Hepatocyte (in vitro differentiated cells): Measurements from ENCODE around the gene VWA8. TPM values are rescaled to one million over a fixed set of nuclear protein-coding genes. Genes with fewer than 3 reads are reported as not detected.
A peak's percentile ranks its signal among the peaks of the same experiment; 100 is the strongest.

Source experiments
- DNase-seq: peaks from one replicate; pipeline ENCODE4 v3.0.0-alpha.2; 2016; ENCODE audit warnings: low spot score
- H2AFZ ChIP-seq: fragments of 200-600 bp; sonication (generic); 2 replicates; pipeline ENCODE4 v1.6.0; 2016; ENCODE audit warnings: antibody characterized with exemption, mild to moderate bottlenecking
- H3K27ac ChIP-seq: fragments of 200-600 bp; sonication (generic); 2 replicates; pipeline ENCODE4 v1.5.1; 2016; ENCODE audit warnings: mild to moderate bottlenecking
- H3K27me3 ChIP-seq: fragments of 200-600 bp; sonication (generic); 2 replicates; pipeline ENCODE4 v1.6.1; 2016
- H3K36me3 ChIP-seq: fragments of 200-600 bp; sonication (generic); replicated peaks from 2 replicates; pipeline ENCODE4 v1.5.1; 2016; ENCODE audit warnings: low read depth; ENCODE audit not compliant: insufficient read depth
- H3K4me1 ChIP-seq: fragments of 200-600 bp; sonication (generic); 2 replicates; pipeline ENCODE4 v1.5.1; 2016; ENCODE audit warnings: mild to moderate bottlenecking, moderate library complexity; ENCODE audit not compliant: insufficient read depth
- H3K4me2 ChIP-seq: fragments of 200-600 bp; sonication (generic); 2 replicates; pipeline ENCODE4 v1.6.0; 2016
- H3K4me3 ChIP-seq: fragments of 200-600 bp; sonication (generic); 2 replicates; pipeline ENCODE4 v1.5.1; 2016; ENCODE audit warnings: mild to moderate bottlenecking
- H3K79me2 ChIP-seq: fragments of 200-600 bp; sonication (generic); 2 replicates; pipeline ENCODE4 v1.6.0; 2017; ENCODE audit warnings: mild to moderate bottlenecking
- H3K9me2 ChIP-seq: fragments of 200-600 bp; sonication (generic); replicated peaks from 2 replicates; pipeline ENCODE4 v1.6.0; 2017; ENCODE audit warnings: mild to moderate bottlenecking; ENCODE audit not compliant: insufficient read depth
- H3K9me3 ChIP-seq: fragments of 200-600 bp; sonication (generic); 2 replicates; pipeline ENCODE4 v1.5.1; 2016; ENCODE audit warnings: low read depth, mild to moderate bottlenecking
- H4K20me1 ChIP-seq: fragments of 200-600 bp; sonication (generic); 2 replicates; pipeline ENCODE4 v1.6.0; 2016; ENCODE audit warnings: mild to moderate bottlenecking; ENCODE audit not compliant: insufficient read depth, poor library complexity, severe bottlenecking
- EZH2 ChIP-seq: fragments of 200-600 bp; sonication (generic); IDR thresholded peaks from 2 replicates; pipeline ENCODE4 v1.6.1; 2016; ENCODE audit warnings: antibody characterized with exemption, mild to moderate bottlenecking, borderline replicate concordance
- EZH2phosphoT487 ChIP-seq: fragments of 200-600 bp; sonication (generic); IDR thresholded peaks from one replicate; pipeline ENCODE4 v1.6.1; 2018; ENCODE audit warnings: antibody characterized with exemption, mild to moderate bottlenecking, low read depth, moderate library complexity; ENCODE audit not compliant: unreplicated experiment, severe bottlenecking
- WGBS: methylation state at CpG from one replicate; pipeline ENCODE4 v1.1.6; 2016; ENCODE audit warnings: low lambda C conversion rate; ENCODE audit errors: missing lambda C conversion rate; 5-methylcytosine and 5-hydroxymethylcytosine counted together
- polyA plus RNA-seq: library from polyadenylated mRNA; unstranded; fragments of >200 nt; fragmentation: Nextera tagmentation; extraction: Ambion mirVana; gene quantifications from 2 replicates; pipeline ENCODE4 v1.2.1, GENCODE V29; 2016
- total RNA-seq: library from RNA; depleted of rRNA; stranded (reverse); fragments of >200 nt; gene quantifications from 2 replicates; pipeline ENCODE4 v1.2.3, GENCODE V29; 2014
- TF ChIP-seq, protein P1 (sequence below): fragments of 200-600 bp; sonication (generic); IDR thresholded peaks from 2 replicates; pipeline ENCODE4 v1.5.1; 2016; ENCODE audit warnings: antibody characterized with exemption, mild to moderate bottlenecking; ENCODE audit not compliant: poor library complexity

The VWA8 gene
- total and polyA plus RNA-seq, 2 experiments from 2014 or later = 4.9 to 19.5 TPM

DNA sequence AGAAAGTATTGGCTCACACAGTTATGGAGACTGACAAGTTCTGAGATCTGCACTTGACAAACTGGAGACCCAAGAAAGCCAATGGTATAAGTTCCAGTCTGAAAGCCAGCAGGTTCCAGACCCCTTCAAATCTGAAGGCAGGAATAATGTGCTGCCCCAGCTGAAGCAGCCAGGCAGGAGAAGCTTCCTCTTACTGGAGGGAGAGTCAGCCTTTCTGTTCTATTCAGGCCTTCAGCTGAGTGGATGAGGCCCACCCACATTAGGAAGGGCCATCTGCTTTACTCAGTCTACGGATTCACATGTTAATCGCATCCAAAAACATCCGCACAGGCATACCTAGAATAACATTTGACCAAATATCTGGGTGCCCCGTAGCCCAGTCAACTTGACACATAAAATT, 8.2 kb upstream of the VWA8 start:
- H3K4me3 ChIP-seq = no peak overlapping the region
- no peaks in the 10 kb centered on the region for H3K36me3 ChIP-seq
- no peak overlapping the region for H2AFZ ChIP-seq
- TF ChIP-seq, protein P1, sequence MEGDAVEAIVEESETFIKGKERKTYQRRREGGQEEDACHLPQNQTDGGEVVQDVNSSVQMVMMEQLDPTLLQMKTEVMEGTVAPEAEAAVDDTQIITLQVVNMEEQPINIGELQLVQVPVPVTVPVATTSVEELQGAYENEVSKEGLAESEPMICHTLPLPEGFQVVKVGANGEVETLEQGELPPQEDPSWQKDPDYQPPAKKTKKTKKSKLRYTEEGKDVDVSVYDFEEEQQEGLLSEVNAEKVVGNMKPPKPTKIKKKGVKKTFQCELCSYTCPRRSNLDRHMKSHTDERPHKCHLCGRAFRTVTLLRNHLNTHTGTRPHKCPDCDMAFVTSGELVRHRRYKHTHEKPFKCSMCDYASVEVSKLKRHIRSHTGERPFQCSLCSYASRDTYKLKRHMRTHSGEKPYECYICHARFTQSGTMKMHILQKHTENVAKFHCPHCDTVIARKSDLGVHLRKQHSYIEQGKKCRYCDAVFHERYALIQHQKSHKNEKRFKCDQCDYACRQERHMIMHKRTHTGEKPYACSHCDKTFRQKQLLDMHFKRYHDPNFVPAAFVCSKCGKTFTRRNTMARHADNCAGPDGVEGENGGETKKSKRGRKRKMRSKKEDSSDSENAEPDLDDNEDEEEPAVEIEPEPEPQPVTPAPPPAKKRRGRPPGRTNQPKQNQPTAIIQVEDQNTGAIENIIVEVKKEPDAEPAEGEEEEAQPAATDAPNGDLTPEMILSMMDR = no peak
- TF ChIP-seq EZH2 (no peak), EZH2phosphoT487 (no peak)
- no peaks in the 10 kb centered on the region for H3K9me3 ChIP-seq
- no peaks in the 10 kb centered on the region for H3K9me2 ChIP-seq
- H3K4me2 ChIP-seq = no peak overlapping the region
- H4K20me1 ChIP-seq = no peaks in the 10 kb centered on the region
- H3K79me2 ChIP-seq = no peaks in the 10 kb centered on the region
- WGBS = 83% methylated on average over 4 of the region's 4 CpGs
- H3K4me1 ChIP-seq = no peaks in the 10 kb centered on the region
- no peaks in the 10 kb centered on the region for H3K27me3 ChIP-seq
- no peak for DNase-seq
- H3K27ac ChIP-seq = no peak overlapping the region

DNA sequence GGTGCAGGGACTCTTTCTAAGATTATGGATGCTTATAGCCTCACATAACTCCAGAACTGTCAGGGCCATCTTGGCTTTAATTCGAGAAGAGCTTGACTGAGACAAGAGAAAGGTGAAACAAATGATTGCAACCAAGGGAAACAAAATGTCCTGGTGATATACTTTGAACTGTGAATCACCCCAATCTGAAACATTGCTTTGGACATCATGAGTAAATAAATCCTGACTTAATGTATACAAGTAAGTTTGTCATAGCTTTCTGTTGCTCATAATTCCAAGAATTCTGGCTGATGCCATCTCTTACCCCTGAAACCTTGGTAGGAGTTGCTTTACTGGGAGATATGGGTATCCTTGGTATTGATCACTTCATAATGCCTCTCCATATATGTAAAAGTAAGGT, 5.8 kb upstream of the VWA8 start:
- WGBS = 92% methylated on average over 1 of the region's 1 CpG
- no peaks in the 10 kb centered on the region for H3K9me2 ChIP-seq
- TF ChIP-seq, protein P1 = no peak
- TF ChIP-seq EZH2 = no peak
- no peak for TF ChIP-seq EZH2phosphoT487
- no peaks in the 10 kb centered on the region for H3K79me2 ChIP-seq
- H3K36me3 ChIP-seq = no peaks in the 10 kb centered on the region
- no peaks in the 10 kb centered on the region for H3K4me1 ChIP-seq
- H3K27me3 ChIP-seq = no peaks in the 10 kb centered on the region
- no peak overlapping the region for H2AFZ ChIP-seq
- no peak overlapping the region for H3K4me3 ChIP-seq
- H3K9me3 ChIP-seq = no peaks in the 10 kb centered on the region
- H4K20me1 ChIP-seq = no peaks in the 10 kb centered on the region
- no peak overlapping the region for H3K4me2 ChIP-seq
- H3K27ac ChIP-seq = no peak overlapping the region
- no peak for DNase-seq

DNA sequence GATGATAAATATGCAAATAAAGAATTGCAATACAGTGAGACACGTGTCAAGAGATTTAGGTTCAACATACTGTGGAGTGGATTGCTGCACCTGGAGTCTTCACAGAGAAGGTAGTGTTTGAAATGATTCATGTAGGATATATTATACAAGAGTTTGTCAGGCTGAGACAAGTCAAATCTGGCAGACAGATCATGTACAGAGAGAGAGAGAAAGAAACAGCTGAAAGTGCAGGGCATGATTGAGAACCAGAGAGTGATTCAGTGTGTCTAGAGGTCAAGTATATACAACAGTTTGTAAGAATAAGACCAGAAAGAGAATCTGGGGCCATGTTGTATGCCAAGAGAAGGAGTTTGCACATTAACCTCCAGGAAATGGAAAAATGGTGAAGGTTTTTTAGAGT, 2.1 kb upstream of the VWA8 start:
- no peaks in the 10 kb centered on the region for H3K36me3 ChIP-seq
- H3K27ac ChIP-seq = no peak overlapping the region
- WGBS = 88% methylated on average over 1 of the region's 1 CpG
- peaks cover 5% of the 10 kb centered on the region for H3K4me1 ChIP-seq
- TF ChIP-seq, protein P1 = no peak
- TF ChIP-seq EZH2phosphoT487 (no peak), EZH2 (no peak)
- H3K9me3 ChIP-seq = no peaks in the 10 kb centered on the region
- H3K4me2 ChIP-seq = no peak overlapping the region
- no peaks in the 10 kb centered on the region for H3K9me2 ChIP-seq
- H3K4me3 ChIP-seq = no peak overlapping the region
- no peak overlapping the region for H2AFZ ChIP-seq
- DNase-seq = no peak
- H4K20me1 ChIP-seq = no peaks in the 10 kb centered on the region
- peaks cover 23% of the 10 kb centered on the region for H3K79me2 ChIP-seq
- H3K27me3 ChIP-seq = no peaks in the 10 kb centered on the region

DNA sequence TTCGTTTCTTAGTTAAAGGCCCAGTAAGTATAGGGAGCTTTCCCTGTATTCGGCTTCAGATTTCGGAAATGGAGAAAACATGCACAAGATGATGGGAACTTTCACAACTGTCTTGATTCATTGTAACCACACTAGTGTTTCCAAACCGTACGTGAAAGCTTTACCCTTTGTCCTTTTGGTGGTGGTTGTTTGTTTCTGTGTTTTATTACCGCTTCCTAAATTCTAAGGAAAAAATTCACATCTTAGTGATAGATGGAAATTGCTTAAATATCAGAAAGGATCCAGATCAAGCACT, 504 bp upstream of the VWA8 start:
- H3K4me2 ChIP-seq = peak overlapping the region; percentile 88
- DNase-seq = no peak
- no peaks in the 10 kb centered on the region for H4K20me1 ChIP-seq
- WGBS = 36% methylated on average over 6 of the region's 6 CpGs
- H3K9me2 ChIP-seq = no peaks in the 10 kb centered on the region
- H3K4me3 ChIP-seq = peak overlapping the region; percentile 73
- H3K36me3 ChIP-seq = no peaks in the 10 kb centered on the region
- H3K27me3 ChIP-seq = no peaks in the 10 kb centered on the region
- H2AFZ ChIP-seq = peak overlapping the region; percentile 98
- H3K9me3 ChIP-seq = no peaks in the 10 kb centered on the region
- peak overlapping the region; percentile 94 for H3K27ac ChIP-seq
- peaks cover 38% of the 10 kb centered on the region for H3K79me2 ChIP-seq
- TF ChIP-seq EZH2 = no peak
- TF ChIP-seq, protein P1 = no peak
- no peak for TF ChIP-seq EZH2phosphoT487
- peaks cover 5% of the 10 kb centered on the region for H3K4me1 ChIP-seq
